ENCODE results near the gene SYNJ2.

- TF ChIP-seq, protein P1, sequence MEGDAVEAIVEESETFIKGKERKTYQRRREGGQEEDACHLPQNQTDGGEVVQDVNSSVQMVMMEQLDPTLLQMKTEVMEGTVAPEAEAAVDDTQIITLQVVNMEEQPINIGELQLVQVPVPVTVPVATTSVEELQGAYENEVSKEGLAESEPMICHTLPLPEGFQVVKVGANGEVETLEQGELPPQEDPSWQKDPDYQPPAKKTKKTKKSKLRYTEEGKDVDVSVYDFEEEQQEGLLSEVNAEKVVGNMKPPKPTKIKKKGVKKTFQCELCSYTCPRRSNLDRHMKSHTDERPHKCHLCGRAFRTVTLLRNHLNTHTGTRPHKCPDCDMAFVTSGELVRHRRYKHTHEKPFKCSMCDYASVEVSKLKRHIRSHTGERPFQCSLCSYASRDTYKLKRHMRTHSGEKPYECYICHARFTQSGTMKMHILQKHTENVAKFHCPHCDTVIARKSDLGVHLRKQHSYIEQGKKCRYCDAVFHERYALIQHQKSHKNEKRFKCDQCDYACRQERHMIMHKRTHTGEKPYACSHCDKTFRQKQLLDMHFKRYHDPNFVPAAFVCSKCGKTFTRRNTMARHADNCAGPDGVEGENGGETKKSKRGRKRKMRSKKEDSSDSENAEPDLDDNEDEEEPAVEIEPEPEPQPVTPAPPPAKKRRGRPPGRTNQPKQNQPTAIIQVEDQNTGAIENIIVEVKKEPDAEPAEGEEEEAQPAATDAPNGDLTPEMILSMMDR (IDR thresholded peaks at IDR 0.05), result no peak
- TF ChIP-seq EP300 (IDR thresholded peaks at IDR 0.05), result no peak
Measured at GRCh38 chr6:157967486-157967885, 14.2 kb upstream of the SYNJ2 start.
